ENCODE results near the gene OXLD1.

DNA sequence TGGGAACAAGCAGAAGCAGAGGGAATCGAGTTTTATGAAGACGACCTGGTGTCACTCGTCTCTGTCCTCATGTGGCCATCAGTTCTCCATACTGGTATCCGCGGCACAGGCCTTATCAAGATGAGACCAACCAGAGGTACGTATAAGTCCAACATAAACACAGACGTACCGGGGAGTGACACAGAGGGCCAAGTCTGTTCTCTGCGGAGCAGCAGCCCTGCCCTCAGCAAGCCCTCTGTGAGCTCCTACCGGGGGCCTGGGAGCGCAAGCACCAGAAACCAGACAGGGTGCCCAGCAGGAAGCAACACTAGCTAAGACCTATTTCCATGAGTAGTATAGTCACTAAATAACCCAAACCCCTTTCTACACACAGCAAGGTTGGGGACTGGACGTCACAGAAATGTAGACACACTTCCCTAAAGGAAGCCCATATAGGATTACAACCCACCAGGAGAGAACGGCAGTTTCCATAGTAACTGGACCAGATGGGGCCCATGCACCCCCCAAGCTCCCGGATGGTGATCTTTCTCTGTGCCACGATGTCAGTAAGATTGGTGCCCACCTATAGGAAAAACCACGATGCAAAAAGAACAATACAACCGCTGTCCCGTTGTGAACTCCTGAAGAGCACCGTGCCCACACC, 16.3 kb upstream of the OXLD1 start:
- TF ChIP-seq FOXK2 (IDR thresholded peaks at IDR 0.05) (no peak), SUZ12 (IDR thresholded peaks at IDR 0.05) (no peak), L3MBTL2 (conservative IDR thresholded peaks at IDR 0.05) (no peak), FOXM1 (IDR thresholded peaks at IDR 0.05; ENCODE audit: borderline replicate concordance) (no peak), LEF1 (IDR thresholded peaks at IDR 0.05; ENCODE audit: borderline replicate concordance) (no peak), CTBP1 (IDR thresholded peaks at IDR 0.05; ENCODE audit: borderline replicate concordance) (no peak), NFRKB (IDR thresholded peaks at IDR 0.05) (no peak), SP1 (IDR thresholded peaks at IDR 0.05) (no peak), HDGF (IDR thresholded peaks at IDR 0.05; ENCODE audit: borderline replicate concordance) (no peak), BHLHE40 (IDR thresholded peaks at IDR 0.05; ENCODE audit: borderline replicate concordance) (no peak), ARNT (IDR thresholded peaks at IDR 0.05) (no peak), ZNF384 (IDR thresholded peaks at IDR 0.05) (no peak)
- TF ChIP-seq, protein P1, sequence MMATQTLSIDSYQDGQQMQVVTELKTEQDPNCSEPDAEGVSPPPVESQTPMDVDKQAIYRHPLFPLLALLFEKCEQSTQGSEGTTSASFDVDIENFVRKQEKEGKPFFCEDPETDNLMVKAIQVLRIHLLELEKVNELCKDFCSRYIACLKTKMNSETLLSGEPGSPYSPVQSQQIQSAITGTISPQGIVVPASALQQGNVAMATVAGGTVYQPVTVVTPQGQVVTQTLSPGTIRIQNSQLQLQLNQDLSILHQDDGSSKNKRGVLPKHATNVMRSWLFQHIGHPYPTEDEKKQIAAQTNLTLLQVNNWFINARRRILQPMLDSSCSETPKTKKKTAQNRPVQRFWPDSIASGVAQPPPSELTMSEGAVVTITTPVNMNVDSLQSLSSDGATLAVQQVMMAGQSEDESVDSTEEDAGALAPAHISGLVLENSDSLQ (IDR thresholded peaks at IDR 0.05) = no peak

Data from HEK293T (cell line).